ENCODE data around the gene MDFI. TPM values are rescaled to one million over a fixed set of nuclear protein-coding genes. Genes with fewer than 3 reads are reported as not detected.

MDFI gene
- total and polyA plus RNA-seq, 8 donors = 0.46 to 7.4 (median 2.2) TPM

GRCh38 chr6:41602422-41602743 lies 35.9 kb upstream of the MDFI start:
- FAIRE-seq (no peak), DNase-seq (no peak), ATAC-seq (peak in 1 of 4 donors; percentile 3)
- WGBS, 2 donors = 57 to 65% methylated on average over 4 of the region's 4 CpGs
- Histone ChIP-seq H3K4me1 (no peaks in the 10 kb centered on the region), H3K9me3 (no peaks in the 10 kb centered on the region), H3K36me3 (peaks cover 0 to 11% (median 0%) of the 10 kb centered on the region in 3 donors), H3K27me3 (no peaks in the 10 kb centered on the region), H3K27ac (peak overlapping the region in 1 of 4 donors; percentile 14), H3K4me3 (no peak overlapping the region)
- no peak for TF ChIP-seq CTCF (IDR thresholded peaks at IDR 0.05)
- intact Hi-C loops (cut with DNase I) = loop anchor here in 2 of 3 donors (5.0 to 10.0 kb wide), 3 partner anchors 72 to 172 kb away; partner anchors contain the start of gene FRS3 (in 1 of the 2)

GRCh38 chr6:41602864-41603608 lies 35.2 kb upstream of the MDFI start:
- peaks cover 0 to 11% (median 0%) of the 10 kb centered on the region in 3 donors for H3K36me3 ChIP-seq
- peak; percentile 70 to 87 (median 85) for TF ChIP-seq CTCF (IDR thresholded peaks at IDR 0.05)
- FAIRE-seq = no peak
- 3% methylated on average over 20 of the region's 20 CpGs for WGBS, 2 donors
- H3K9me3 ChIP-seq = no peaks in the 10 kb centered on the region
- H3K27ac ChIP-seq = peak overlapping the region in 1 of 4 donors; percentile 14
- intact Hi-C loops (cut with DNase I) = loop anchor here in 2 of 3 donors (5.0 to 10.0 kb wide), 3 partner anchors 72 to 172 kb away; partner anchors contain the start of gene FRS3 (in 1 of the 2)
- peak in 5 of 6 donors; percentile 76 to 85 (median 82) for DNase-seq
- H3K4me1 ChIP-seq = no peaks in the 10 kb centered on the region
- H3K27me3 ChIP-seq = no peaks in the 10 kb centered on the region
- ATAC-seq = peak; percentile 78 to 93 (median 88)
- peak overlapping the region in 1 of 4 donors; percentile 9 for H3K4me3 ChIP-seq

- H3K27me3 ChIP-seq = no peaks in the 10 kb centered on the region
- WGBS, 2 donors = 64 to 73% methylated on average over 5 of the region's 5 CpGs
- H3K4me3 ChIP-seq = no peak overlapping the region
- H3K4me1 ChIP-seq = no peaks in the 10 kb centered on the region
- DNase-seq (peak in 1 of 6 donors; percentile 16), ATAC-seq (no peak), FAIRE-seq (no peak)
- H3K9me3 ChIP-seq = no peaks in the 10 kb centered on the region
- peaks cover 0 to 4% (median 0%) of the 10 kb centered on the region in 3 donors for H3K36me3 ChIP-seq
- intact Hi-C loops (cut with DNase I) = loop anchor here in 2 of 3 donors (5.0 to 10.0 kb wide), 3 partner anchors 71 to 171 kb away; partner anchors contain the start of gene FRS3 (in 1 of the 2)
- no peak for TF ChIP-seq CTCF (IDR thresholded peaks at IDR 0.05)
- no peak overlapping the region for H3K27ac ChIP-seq
Measured at GRCh38 chr6:41604006-41604405, 34.3 kb upstream of the MDFI start.

- Histone ChIP-seq H3K36me3 (no peaks in the 10 kb centered on the region), H3K4me3 (no peak overlapping the region), H3K4me1 (no peaks in the 10 kb centered on the region), H3K9me3 (no peaks in the 10 kb centered on the region), H3K27me3 (no peaks in the 10 kb centered on the region), H3K27ac (no peak overlapping the region)
- intact Hi-C loops (cut with DNase I) = loop anchor here in 2 of 3 donors (10.0 kb wide), 2 partner anchors 69 to 169 kb away; partner anchors contain the start of gene FRS3 (in 1 of the 2)
- FAIRE-seq = no peak
- no peak for TF ChIP-seq CTCF (IDR thresholded peaks at IDR 0.05)
- no peak for DNase-seq
- 44 to 54% methylated on average over 3 of the region's 3 CpGs for WGBS, 2 donors
- no peak for ATAC-seq
Measured at GRCh38 chr6:41605649-41606048, 32.6 kb upstream of the MDFI start.

- Histone ChIP-seq H3K9me3 (no peaks in the 10 kb centered on the region), H3K36me3 (no peaks in the 10 kb centered on the region), H3K27me3 (no peaks in the 10 kb centered on the region), H3K27ac (no peak overlapping the region), H3K4me1 (no peaks in the 10 kb centered on the region), H3K4me3 (no peak overlapping the region)
- no peak for FAIRE-seq
- no peak for TF ChIP-seq CTCF (IDR thresholded peaks at IDR 0.05)
- no peak for DNase-seq
- 88 to 91% methylated on average over 5 of the region's 5 CpGs for WGBS, 2 donors
- ATAC-seq = no peak
- intact Hi-C loops (cut with DNase I) = loop anchor here in 2 of 3 donors (10.0 kb wide), 2 partner anchors 68 to 168 kb away; partner anchors contain the start of gene FRS3 (in 1 of the 2)
Measured at GRCh38 chr6:41607036-41607435, 31.2 kb upstream of the MDFI start.
